Fibroblast of mammary gland (primary cell): ENCODE measurements around the gene ACSL3.
"Not testable (repeated sequence)": the region's sequence is repeated elsewhere in the genome, so short reads cannot be mapped to it uniquely, and the experiment has no call there.

Experiments used
- DNase-seq: peaks from one replicate; pipeline ENCODE4 v3.0.0-alpha.2; 2010; ENCODE audit warnings: low read depth
- H3K4me3 ChIP-seq: 2 replicates; pipeline ENCODE4 v1.5.1; 2011; ENCODE audit warnings: low read depth, mild to moderate bottlenecking, low read length, moderate library complexity; ENCODE audit not compliant: control insufficient read depth
- CTCF ChIP-seq: conservative IDR thresholded peaks from 2 replicates; pipeline ENCODE4 v1.5.1; 2011; ENCODE audit warnings: low read depth, low read length, inconsistent platforms; ENCODE audit not compliant: control insufficient read depth, insufficient read depth

The ACSL3 gene

GRCh38 chr2:222862909-222863544 is 2.2 kb downstream of the ACSL3 start:
- DNase-seq, result peak; percentile 38
- H3K4me3 ChIP-seq, result peak overlapping the region; percentile 63
- no peak for TF ChIP-seq CTCF

- peak; percentile 90 for DNase-seq
- no peak for TF ChIP-seq CTCF
- no peak overlapping the region for H3K4me3 ChIP-seq
These were observed 3.5 kb downstream of the ACSL3 start for GRCh38 chr2:222864296-222864695.

GRCh38 chr2:222865301-222865700 is 4.5 kb downstream of the ACSL3 start:
- H3K4me3 ChIP-seq, result no peak overlapping the region
- no peak for TF ChIP-seq CTCF

GRCh38 chr2:222866358-222866960 is 5.6 kb downstream of the ACSL3 start:
- no peak for DNase-seq
- no peak overlapping the region for H3K4me3 ChIP-seq
- TF ChIP-seq CTCF, result no peak

More at GRCh38 chr2:222865301-222865700, 4.5 kb downstream of the ACSL3 start:
- DNase-seq, result no peak

GRCh38 chr2:222868560-222869251 is 7.9 kb downstream of the ACSL3 start:
- not testable (repeated sequence) for H3K4me3 ChIP-seq, DNase-seq

- no peak overlapping the region for H3K4me3 ChIP-seq
- TF ChIP-seq CTCF, result no peak
- DNase-seq, result no peak
These were observed 8.4 kb downstream of the ACSL3 start for GRCh38 chr2:222869252-222869560.

GRCh38 chr2:222871291-222871690 is 10.5 kb downstream of the ACSL3 start:
- H3K4me3 ChIP-seq, result no peak overlapping the region
- no peak for TF ChIP-seq CTCF
- DNase-seq, result no peak
